Left colon (tissue), 2 donors: Measurements from ENCODE around the gene UBL7. TPM values are rescaled to one million over a fixed set of nuclear protein-coding genes. Genes with fewer than 3 reads are reported as not detected.

Experiments
- ATAC-seq: fragments of 200-7000 bp; cut with Tn5 transposase; one replicate; pipeline ENCODE4 v1.9.1; 2020; ENCODE audit warnings: mild to moderate bottlenecking, moderate library complexity
- DNase-seq, 2 donors: peaks; one replicate each; pipeline ENCODE4 v3.0.0-alpha.2; 2020
- intact Hi-C, 2 donors: fragments of 100-400 bp; cut with DNase I in 1 of 2; cut with micrococcal nuclease in 1 of 2; formaldehyde crosslinking; loops; one replicate each; pipeline versions ENCODE4 v1.11.2 to v1.14.0; 2022; cut with DNase I, micrococcal nuclease
- total RNA-seq, 2 donors: library from RNA; stranded (reverse); fragmentation: NEBNext Ultra II Directional; extraction: Animal tissue kit (Norgen Biotek cat#: 25700); gene quantifications; one replicate each; pipeline ENCODE4 v1.2.1, GENCODE V29; 2021
- donor health status: DM: no; HTN: no; CAD: no.
- donor health status: DM: yes; HTN: yes; CAD: no.

UBL7 gene
- total RNA-seq, 2 donors from 2014 or later, result 25.5 to 33.7 TPM

DNA sequence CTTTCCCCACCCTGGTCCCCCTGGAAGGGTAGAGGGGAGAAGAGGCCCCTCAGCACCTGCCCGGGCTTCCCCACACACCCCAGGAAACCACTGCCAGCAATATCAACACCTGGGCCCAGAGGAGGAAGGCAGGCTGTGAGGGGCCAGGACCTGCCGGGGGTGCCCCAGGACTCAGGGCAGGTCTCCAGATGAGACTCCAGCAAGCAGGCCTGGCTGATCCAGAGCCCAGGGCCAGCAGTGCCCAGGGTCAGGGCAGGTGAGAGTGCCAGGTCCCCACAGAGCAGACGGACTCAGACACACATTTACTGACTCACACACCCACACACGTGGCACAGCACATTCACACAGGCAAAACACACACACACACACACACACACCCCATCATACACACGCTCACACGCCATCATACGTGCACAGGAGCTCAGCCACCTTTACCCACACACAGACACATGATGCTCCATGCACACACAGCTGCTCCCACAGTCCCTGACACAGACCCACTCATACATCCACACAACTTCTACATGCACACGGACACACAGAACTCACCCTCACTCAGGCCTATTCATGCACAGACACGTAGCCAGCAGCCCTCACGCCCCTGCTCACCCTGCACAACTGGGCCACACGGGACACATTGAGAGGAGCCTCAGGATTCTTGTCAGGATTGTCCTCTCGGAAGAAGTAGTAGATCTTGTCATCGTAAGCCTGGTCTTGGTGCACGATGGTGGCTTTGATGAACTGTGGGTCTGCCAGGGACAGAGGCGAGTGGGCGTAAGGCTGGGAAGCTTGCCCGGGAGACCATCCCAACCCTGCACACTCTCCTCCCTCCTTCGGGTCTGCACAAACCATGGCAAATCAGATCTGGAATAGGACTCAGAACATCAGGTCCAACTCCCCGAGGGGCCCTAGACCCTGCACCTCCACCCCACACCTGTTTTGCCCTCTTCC is 44.7 kb downstream of the UBL7 start:
- DNase-seq, result no peak
- intact Hi-C loops, result no loop called here
- ATAC-seq, result no peak

DNA sequence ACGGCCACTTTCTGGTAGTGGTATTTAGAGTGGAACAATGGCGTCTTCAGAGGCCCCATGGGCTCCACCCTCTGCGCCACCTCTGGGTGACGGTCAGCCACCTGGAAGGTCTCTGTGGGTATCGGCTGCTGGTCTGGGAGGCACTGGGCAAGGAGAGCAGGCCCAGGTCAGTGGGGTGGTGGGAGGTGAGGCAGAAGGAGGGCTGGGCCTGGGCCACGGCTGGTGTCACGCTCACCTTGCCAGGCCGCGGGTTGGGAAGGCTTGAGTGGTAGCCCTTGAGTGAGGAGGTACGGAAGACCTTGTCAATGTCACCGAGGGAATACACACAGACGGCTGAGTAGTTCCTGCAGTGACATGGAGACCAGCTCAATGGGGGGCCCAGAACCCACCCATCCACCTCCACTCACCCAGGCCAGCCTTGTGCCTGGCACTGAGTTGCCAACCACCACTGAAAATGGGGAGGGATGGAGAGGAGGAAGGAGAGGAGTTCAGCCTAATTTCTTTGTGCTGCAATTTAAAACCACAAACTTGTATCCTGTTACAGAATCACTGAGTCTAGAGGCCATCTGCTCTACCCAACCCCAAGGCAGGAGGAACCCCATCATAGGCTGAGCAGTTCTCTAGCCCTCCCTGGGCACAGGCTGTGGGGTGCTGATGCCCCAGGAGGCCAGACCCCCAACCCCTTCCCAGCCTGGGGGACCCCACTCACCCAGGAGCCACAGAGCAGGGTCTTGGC is 46.2 kb downstream of the UBL7 start:
- intact Hi-C loops, result no loop called here
- ATAC-seq (no peak), DNase-seq (no peak)

DNA sequence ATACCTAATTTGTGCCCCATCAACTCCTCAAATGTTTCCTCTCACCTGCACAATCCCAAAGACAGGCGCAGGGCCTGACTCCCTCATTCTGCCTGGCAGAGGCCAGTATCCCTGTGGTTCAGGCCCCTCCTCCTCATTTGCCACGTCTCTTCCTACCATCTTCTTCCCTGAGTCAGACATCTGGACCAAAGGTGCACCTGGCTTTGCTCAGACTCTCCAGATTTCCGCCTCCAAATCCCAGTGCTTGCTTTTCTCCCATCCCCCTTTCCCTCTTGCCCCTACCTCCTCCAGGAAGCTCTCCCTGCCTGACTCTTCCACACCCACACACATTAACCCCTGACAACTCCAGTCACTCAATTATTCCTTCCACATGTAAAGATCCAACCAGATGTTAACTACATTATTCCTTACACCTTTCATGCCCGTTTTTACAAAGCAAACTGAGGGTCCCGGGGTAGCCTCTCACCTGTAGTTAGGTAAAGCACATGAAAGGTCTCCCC is 46.8 kb downstream of the UBL7 start:
- DNase-seq, result no peak
- no peak for ATAC-seq
- intact Hi-C loops, result no loop called here

DNA sequence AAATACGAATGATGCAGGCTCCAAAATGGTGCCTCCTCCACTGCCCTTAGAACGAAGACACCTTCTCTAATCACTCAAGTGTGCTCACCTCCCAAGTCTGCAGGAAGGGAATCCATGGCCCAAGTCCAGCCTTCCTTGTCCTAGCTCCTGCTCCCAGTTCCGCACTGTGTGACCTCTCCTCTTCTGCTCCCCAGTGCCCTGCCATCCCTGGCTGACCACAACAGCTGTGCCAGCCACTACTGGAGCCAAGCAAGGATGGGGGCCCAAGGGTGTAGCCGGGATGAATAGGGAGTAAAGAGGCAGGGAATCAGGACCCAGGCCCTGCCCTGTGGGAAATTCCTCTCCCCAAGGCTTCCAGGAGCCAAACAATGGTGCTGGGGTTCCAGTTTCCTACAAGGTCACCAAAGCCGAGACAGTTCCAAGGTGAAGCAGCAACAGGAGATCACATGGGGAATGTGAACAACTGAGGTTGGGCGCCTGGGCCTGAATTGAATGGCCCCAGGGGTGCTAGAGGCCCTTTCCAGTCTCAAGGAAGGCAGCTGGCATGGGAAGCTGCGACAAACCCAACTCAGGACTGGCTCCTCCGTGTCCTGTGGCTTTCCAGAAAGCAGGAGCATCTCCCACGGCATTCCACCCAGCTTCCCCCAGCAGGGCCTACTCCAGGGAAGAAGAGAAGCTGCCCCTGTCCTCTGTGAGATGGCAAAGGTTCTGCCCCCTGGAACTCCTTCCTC is 47.4 kb downstream of the UBL7 start:
- intact Hi-C loops, result no loop called here
- DNase-seq, result no peak
- no peak for ATAC-seq

DNA sequence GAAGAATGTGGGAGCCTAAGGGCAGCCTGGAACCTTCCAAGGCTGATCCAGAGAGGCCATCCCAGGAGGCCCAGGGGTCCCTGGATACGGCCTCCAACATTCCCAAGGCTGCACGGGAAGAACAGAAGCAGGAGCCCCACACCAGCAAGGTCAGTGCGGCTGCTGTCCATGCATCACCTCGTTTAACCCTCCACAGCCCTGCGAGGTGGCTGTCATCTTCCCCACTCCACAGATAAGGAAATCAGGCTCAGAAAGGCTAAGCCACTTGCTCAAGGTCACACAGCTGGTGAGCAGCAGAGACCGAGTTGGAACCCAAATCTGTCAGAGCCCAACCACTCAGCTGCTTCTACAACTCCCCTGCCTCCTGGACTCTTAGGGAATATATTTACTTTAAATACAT is 48.8 kb downstream of the UBL7 start:
- intact Hi-C loops, result no loop called here

DNA sequence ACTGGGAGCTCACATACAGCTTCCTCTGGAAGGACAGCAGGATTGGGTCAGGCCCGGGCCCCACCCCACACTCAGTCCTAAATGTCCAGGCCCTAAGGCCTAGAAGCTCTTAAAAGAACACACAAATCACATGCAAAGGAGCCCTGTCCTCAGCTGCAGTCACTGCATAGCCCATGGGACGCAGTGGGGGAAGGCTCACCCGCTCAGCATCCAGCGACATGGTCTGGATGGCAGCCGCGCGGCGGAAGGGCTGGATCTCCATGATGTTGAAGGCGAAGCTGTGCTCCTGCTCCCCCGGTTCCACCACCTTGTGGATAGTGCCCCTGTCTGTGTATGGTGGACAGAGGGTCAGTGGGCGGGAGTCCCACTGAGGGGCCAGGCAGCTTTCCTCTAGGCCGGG is 49.3 kb downstream of the UBL7 start:
- intact Hi-C loops, result no loop called here
- ATAC-seq, result no peak
- DNase-seq, result no peak

More for the DNA sequence above, 48.8 kb downstream of the UBL7 start:
- ATAC-seq (no peak), DNase-seq (no peak)

DNA sequence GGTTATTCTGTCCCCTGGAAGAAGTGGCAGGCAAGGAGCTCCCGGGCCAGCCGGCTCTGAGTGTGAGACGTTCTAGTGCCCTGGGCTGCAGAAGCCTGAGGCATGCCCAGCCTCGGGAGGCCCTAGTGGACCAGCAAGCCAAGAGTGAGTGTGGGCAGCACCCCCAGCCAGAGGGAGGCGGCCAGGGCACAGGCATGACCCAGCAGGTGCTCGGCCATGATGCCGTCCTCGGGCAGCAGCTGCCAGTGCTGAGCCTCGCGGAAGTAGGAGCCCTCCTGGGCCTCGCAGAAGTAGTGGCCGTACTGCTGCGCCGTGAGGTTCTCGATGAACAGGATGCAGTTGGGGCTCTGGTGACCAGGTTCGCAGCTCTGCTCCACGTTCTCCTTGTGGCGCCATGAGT is 50.5 kb downstream of the UBL7 start:
- ATAC-seq (no peak), DNase-seq (no peak)
- intact Hi-C loops, result no loop called here

DNA sequence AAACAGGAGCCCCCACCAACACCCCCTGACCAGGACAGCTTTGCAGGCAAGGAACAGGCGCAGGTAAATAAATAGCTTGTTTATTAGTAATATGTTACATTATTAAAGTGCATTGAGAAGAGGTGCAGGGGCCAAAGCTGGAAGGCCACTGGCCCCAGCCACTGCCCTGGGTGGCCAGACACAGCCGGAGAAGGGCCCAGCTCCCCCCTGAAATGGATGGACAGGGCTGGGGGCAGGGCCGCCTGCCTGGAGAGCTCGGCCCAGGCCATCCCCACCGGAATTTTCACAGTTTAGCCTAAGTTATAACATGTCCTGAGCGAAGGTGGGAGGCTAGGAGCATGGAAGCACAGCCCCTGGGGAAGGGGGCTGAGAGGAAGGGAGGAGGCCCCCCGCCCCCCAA is 51.7 kb downstream of the UBL7 start:
- intact Hi-C loops, result no loop called here
- no peak for ATAC-seq

DNA sequence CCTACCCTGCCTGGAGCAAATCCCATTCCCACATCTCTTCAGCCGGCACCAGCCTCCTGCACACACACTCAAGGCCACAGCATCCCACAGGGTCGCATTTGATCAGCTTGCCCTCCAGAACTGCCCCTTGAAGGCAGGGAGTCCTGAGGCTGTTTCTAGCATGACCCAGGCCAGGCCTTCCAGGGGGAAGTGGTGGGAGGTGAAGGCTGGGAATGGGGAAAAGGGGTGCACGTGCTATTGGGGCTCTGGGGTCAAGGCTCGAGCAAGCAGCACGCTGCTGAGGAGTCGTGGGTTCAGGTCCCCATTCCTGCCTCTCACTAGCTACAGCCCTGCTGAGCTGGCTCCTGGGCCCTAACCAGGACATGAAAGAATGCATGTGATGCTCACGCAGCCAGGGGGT is 52.1 kb downstream of the UBL7 start:
- DNase-seq (no peak), ATAC-seq (no peak)
- intact Hi-C loops, result no loop called here

More for the DNA sequence above, 51.7 kb downstream of the UBL7 start:
- no peak for DNase-seq

DNA sequence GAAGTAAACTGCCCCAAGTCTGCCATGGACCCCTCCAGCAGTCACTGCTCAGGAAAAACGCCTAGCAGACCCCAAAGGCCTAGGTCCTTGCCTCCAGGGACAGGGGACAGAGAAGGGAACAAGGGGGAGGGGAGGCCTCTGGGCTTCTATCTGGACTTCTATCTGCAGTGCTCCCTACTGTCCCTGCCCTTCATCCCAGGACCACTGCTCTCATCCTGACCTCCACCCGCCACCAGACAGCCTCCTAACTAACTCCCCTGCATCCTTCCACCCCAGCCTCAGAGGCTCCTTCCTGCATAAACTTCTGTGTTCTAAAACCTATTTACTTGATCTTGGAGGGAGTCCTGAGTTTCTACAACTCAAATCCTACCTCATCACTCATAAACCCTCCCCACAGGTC is 52.6 kb downstream of the UBL7 start:
- DNase-seq (no peak), ATAC-seq (no peak)
- intact Hi-C loops, result no loop called here

DNA sequence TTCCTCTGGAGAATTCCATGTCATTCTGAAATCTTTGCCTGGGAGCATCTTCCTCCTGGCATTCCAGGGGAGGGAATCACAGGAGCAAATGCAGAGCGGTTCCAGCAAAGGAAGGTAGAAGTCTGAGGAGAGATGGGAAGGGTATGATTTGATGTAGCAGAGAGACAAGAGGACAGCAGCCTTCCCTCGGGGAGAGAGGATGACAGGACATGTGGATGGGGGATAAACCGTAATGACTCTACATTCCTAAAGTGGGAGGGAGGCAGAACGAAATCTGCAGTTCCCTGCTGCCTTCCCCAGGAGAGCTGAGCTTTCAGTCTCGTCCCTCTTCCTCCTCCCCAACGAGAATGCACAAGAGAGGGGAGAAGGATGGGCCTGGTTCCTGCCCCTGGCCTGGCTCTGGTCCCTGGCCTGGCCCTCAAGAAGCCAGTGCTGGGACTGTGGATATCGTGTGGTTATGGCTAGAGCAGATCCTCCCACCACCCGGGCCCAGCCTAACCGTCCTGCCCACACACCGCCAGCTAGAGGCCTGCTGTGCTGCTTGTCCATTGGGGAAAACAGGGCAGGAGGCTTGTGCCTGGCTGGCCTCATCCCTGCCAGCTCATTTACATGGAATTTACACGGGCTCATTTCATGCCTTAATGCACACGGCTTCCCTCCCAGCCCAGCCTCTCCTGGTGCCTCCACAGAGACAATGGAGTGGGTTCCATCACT is 53.8 kb downstream of the UBL7 start:
- ATAC-seq (no peak), DNase-seq (no peak)
- intact Hi-C loops, result no loop called here

DNA sequence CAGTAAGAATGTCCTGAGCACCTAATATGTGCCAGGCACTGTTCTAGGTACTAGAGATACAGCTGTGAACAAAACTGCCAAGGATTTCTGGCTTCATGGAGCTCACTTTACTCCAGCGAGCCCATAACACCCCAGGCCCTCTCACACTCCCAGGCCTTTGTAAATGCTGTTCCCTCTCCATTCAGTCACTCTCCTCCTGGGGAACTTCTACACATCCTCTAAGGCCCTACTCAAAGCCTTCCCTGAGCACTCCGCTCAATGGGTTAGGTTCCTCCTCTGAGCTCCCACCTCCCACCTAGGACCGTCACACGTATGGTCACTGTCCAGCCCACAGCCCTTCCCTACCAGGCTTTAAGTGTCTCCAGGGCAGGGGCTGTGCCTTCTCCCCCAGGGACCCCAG is 54.4 kb downstream of the UBL7 start:
- ATAC-seq (no peak), DNase-seq (no peak)
- intact Hi-C loops, result no loop called here

DNA sequence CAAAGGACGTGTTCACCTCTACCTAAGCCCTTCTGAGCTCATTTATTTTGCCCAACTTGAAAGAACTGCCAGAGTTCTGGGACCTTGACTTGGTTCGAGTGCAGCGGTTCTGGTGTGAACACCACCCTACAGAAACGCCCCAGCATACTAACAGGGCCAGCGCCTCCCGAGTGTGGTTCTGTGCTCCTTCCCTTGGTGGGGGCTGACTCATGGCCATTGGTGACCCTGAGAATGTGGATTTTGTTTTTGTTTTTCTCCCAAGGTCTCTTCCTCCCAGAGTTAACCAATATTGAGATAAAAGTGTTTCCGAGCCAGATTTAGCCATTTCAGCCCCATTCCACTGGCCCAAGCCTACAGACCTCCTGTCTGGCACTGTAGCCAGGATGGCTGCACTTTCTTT is 55.1 kb downstream of the UBL7 start:
- DNase-seq (no peak), ATAC-seq (no peak)
- intact Hi-C loops, result no loop called here

DNA sequence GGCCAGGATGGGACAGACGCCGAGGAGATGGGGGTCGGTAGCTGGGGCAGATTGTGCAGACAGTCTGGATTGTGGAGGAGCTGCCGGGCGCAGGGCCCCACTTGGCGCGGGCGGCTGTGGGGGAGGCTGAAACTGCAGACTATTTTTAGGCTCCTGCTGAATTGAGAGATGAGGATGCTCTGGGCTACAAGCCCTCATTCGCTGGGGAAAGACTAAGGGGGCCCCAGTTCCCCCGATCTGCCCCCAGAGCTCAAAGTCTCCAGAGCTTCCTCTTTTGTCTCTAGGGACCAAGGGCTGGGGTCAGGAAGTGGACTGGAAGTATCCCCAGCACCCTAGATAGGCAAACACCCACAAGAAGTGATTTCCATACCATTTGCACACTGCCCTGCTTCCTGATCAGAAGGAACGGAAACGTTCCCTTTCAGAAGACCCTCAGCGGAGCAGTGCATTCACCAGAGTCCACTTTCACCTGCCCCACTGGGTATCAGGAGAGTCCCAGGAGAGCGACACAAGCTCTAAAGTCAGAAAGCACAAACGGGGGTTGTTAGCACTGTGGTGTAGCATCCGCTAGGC is 56.9 kb downstream of the UBL7 start:
- ATAC-seq, result no peak
- DNase-seq, result no peak
- intact Hi-C loops, result no loop called here

DNA sequence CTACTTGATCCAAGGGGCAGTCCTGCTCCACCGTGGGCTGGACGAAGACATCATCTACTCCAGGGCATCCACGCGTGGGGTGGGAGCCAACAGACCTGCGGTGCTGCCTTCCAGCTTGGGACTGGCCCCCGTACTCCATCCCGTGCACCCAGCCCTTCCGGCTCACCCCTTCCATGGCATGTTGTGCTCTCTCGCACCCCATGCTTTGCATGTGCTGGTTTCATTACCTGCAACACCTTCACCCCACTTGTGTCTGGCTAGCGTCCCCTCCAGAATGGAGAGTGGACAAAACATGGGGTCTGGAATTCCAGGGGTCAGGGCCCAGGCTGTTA is 57.4 kb downstream of the UBL7 start:
- DNase-seq, result no peak
- intact Hi-C loops, result no loop called here
- no peak for ATAC-seq

DNA sequence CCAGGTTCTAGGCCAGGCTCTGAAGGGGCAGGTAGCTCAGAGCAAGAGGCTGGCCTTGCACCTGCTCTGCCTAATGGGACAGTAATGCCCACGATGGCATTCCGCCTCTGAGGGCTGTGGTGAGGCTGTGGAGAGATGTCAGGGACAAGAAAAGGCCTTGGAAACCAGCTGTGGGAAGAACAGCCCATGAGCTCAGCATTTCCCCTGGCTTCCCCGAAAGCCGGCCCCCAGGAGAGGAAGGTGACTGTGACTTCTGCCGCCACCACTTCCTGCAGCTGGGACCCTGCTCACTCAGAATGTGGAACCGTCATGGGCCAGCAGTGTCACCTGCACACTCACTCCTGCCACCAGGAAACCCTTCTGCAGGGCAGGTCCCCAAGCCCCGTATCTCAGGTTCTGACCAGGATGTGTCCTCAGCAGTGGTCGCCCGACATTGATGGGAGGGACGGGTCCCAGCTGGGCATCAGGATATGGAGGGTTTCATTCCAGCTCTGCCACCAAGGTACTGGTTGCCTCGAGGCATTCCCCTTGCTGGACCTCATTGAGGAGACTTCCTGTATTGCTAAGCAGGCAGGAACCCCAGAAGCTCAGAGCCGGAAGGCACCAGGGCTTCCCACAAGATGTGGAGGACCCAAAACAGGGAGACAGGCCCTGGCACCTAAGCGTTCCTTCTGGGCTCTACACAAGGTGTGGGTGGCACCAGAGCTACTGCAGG is 57.9 kb downstream of the UBL7 start:
- peak; percentile 39 for ATAC-seq
- DNase-seq, result peak; percentile 50 to 56
- intact Hi-C loops, result no loop called here

DNA sequence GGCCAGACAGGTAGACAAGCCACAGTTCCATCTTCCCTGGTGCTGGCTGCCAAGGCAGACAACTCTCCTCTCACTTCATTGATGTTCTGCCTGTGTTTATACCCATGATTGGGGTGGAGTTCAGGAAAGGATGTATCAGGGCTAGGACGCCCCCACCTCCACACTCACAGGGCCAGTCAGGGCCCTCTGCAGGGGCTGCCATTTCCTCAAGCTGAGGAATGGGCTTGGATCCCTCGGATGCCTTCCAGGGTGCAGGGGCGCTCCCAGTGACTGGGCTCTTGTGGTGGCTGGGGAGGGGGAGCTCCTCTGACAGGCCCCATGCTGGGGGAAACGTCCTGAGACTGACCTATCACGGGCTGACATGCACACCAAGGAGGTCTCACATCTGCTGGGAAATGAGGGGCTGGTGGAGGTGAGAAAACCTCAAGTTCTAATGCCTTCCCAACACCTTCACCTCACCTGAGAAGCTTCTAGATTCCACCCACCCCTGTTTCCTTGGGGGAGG is 58.6 kb downstream of the UBL7 start:
- ATAC-seq (no peak), DNase-seq (no peak)
- intact Hi-C loops, result no loop called here
